Measurements from ENCODE around the gene IKZF1.

The IKZF1 gene

GRCh38 chr7:50406935-50407334 is 102.4 kb downstream of the IKZF1 start:
- TF ChIP-seq, protein P1, sequence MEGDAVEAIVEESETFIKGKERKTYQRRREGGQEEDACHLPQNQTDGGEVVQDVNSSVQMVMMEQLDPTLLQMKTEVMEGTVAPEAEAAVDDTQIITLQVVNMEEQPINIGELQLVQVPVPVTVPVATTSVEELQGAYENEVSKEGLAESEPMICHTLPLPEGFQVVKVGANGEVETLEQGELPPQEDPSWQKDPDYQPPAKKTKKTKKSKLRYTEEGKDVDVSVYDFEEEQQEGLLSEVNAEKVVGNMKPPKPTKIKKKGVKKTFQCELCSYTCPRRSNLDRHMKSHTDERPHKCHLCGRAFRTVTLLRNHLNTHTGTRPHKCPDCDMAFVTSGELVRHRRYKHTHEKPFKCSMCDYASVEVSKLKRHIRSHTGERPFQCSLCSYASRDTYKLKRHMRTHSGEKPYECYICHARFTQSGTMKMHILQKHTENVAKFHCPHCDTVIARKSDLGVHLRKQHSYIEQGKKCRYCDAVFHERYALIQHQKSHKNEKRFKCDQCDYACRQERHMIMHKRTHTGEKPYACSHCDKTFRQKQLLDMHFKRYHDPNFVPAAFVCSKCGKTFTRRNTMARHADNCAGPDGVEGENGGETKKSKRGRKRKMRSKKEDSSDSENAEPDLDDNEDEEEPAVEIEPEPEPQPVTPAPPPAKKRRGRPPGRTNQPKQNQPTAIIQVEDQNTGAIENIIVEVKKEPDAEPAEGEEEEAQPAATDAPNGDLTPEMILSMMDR (IDR thresholded peaks at IDR 0.05; ENCODE audit: extremely low read depth, missing control alignments) = no peak
- DNase-seq (ENCODE audit: low spot score) = no peak

GRCh38 chr7:50409856-50410745 is 105.6 kb downstream of the IKZF1 start:
- TF ChIP-seq, protein P1 (IDR thresholded peaks at IDR 0.05; ENCODE audit: extremely low read depth, missing control alignments) = no peak
- no peak for DNase-seq (ENCODE audit: low spot score)

GRCh38 chr7:50411332-50411731 is 106.8 kb downstream of the IKZF1 start:
- DNase-seq (ENCODE audit: low spot score) = no peak

DNA sequence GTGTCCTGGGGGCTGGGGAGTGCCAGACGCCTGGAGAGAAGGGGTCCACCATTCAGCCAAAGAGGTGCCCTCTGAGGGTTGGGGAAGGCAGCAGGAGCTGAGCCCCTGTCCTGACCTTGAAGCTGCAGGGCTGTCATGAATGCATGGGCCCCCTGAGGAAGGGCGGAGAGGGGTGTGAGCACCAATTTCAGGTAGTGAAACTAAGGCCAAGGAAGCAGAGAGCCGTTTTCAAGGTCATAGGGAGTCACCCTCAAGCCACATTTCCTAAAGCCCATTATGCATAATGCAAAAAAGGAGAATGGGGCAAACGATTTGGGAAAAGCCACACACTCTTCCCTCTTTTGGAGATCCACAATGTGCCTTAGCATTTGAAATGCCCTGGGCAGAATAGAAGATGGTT is 108.5 kb downstream of the IKZF1 start:
- TF ChIP-seq, protein P1 (IDR thresholded peaks at IDR 0.05; ENCODE audit: extremely low read depth, missing control alignments) = no peak
- DNase-seq (ENCODE audit: low spot score) = no peak

More at GRCh38 chr7:50411332-50411731, 106.8 kb downstream of the IKZF1 start:
- TF ChIP-seq, protein P1 (IDR thresholded peaks at IDR 0.05; ENCODE audit: extremely low read depth, missing control alignments) = no peak

DNA sequence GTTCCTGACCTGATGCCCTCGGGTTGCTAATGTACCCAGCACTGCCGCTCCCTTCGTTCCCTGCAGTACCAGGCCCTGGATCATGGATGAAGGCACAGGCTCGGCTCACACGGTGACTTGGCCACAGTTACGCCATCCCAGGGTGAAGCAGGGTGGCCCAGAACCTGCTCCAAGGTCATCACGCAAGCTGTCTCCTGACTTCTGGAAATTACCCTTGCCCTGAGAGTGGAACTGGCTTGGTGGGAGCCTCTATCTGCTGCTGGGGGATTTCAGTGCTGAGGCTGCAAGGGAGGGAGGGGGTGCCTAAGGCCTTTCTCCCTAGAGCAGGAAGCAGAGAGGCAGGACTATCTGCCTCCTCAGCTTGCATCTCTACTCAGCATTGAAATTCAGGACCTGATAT is 109.0 kb downstream of the IKZF1 start:
- TF ChIP-seq, protein P1 (IDR thresholded peaks at IDR 0.05; ENCODE audit: extremely low read depth, missing control alignments) = no peak
- no peak for DNase-seq (ENCODE audit: low spot score)

DNA sequence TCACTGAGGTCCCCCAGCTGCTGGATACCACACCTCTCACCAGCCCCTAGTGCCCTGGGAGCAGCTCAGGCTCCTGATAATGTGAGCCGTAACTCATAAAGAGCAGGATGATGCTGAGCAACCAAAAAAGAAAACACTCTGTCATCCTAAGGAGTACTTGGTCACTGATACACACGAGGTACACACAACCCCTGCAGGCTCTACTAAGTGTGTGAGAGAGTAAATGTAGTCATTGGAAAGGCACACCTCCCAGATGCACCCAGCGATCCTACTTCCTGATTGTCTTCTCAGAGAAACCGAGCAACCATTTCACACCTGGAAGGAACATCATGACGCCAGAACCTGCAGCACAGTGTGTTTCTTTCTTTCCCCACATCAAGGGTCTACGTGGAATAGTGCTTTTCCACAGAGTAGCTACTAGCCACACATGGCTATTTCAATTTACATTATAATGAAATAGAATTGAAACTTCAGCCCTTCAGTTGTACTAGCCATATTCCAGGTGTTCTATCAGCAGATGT is 111.4 kb downstream of the IKZF1 start:
- TF ChIP-seq, protein P1 (IDR thresholded peaks at IDR 0.05; ENCODE audit: extremely low read depth, missing control alignments) = no peak
- no peak for DNase-seq (ENCODE audit: low spot score)

- DNase-seq (ENCODE audit: low spot score) = peak; percentile 66
- TF ChIP-seq, protein P1 (IDR thresholded peaks at IDR 0.05; ENCODE audit: extremely low read depth, missing control alignments) = no peak
Observed at GRCh38 chr7:50416527-50417182, 112.1 kb downstream of the IKZF1 start.

Measured in GM20000 (cell line).